Activated T-helper 2 cell treated with anti-CD3 and anti-CD28 coated beads, Interferon-gamma antibody, Interleukin-2, Interleukin-4, amounts not matched to agents 10 μg/mL and 5 μg/mL and 100 μg/mL, durations not matched to agents 14 hours and 24 hours and 36 hours (primary cell): ENCODE data around the gene FBRSL1. TPM values are rescaled to one million over a fixed set of nuclear protein-coding genes. Genes with fewer than 3 reads are reported as not detected.

ENCODE experiments used
- DNase-seq: peaks from one replicate; pipeline ENCODE4 v3.0.0; 2021; ENCODE audit warnings: low spot score
- H3K27ac Mint-ChIP-seq: one replicate; pipeline ENCODE4 v1.8.0; 2021; ENCODE audit warnings: mixed read lengths
- H3K27me3 Mint-ChIP-seq: one replicate; pipeline ENCODE4 v1.8.0; 2021; ENCODE audit warnings: low read depth, mixed read lengths
- H3K36me3 Mint-ChIP-seq: one replicate; pipeline ENCODE4 v1.8.0; 2021; ENCODE audit warnings: low read depth, mixed read lengths
- H3K4me1 Mint-ChIP-seq: one replicate; pipeline ENCODE4 v1.8.0; 2021; ENCODE audit warnings: low read depth, mixed read lengths
- H3K4me3 Mint-ChIP-seq: one replicate; pipeline ENCODE4 v1.8.0; 2021; ENCODE audit warnings: low read depth, mild to moderate bottlenecking, moderate library complexity, mixed read lengths
- H3K9me3 Mint-ChIP-seq: one replicate; pipeline ENCODE4 v1.8.0; 2021; ENCODE audit warnings: mixed read lengths
- intact Hi-C: fragments of 100-400 bp; cut with micrococcal nuclease; formaldehyde crosslinking; loops from one replicate; pipeline ENCODE4 v1.15.1; 2023
- total RNA-seq: library from RNA; stranded (reverse); gene quantifications from 2 replicates; pipeline ENCODE4 v1.2.3, GENCODE V29; 2022

The FBRSL1 gene
- total RNA-seq, 1 donor from 2014 or later = 66.0 TPM

- peaks cover 12% of the 10 kb centered on the region for H3K36me3 Mint-ChIP-seq
- no peak for DNase-seq
- intact Hi-C loops = loop anchor here (10.0 kb wide), 1 partner anchor 309 kb away; no protein-coding TSS in a partner anchor
- no peaks in the 10 kb centered on the region for H3K27me3 Mint-ChIP-seq
- H3K9me3 Mint-ChIP-seq = no peaks in the 10 kb centered on the region
- no peak overlapping the region for H3K27ac Mint-ChIP-seq
- peaks cover 25% of the 10 kb centered on the region for H3K4me1 Mint-ChIP-seq
- peak overlapping the region; percentile 26 for H3K4me3 Mint-ChIP-seq
Measured at GRCh38 chr12:132493482-132494178, 3.7 kb downstream of the FBRSL1 start.

GRCh38 chr12:132494294-132495164 is 4.6 kb downstream of the FBRSL1 start:
- no peaks in the 10 kb centered on the region for H3K9me3 Mint-ChIP-seq
- H3K27me3 Mint-ChIP-seq = no peaks in the 10 kb centered on the region
- H3K4me3 Mint-ChIP-seq = peak overlapping the region; percentile 26
- no peak for DNase-seq
- H3K27ac Mint-ChIP-seq = no peak overlapping the region
- peaks cover 20% of the 10 kb centered on the region for H3K4me1 Mint-ChIP-seq
- H3K36me3 Mint-ChIP-seq = peaks cover 12% of the 10 kb centered on the region
- intact Hi-C loops = loop anchor here (10.0 kb wide), 1 partner anchor 310 kb away; no protein-coding TSS in a partner anchor

DNA sequence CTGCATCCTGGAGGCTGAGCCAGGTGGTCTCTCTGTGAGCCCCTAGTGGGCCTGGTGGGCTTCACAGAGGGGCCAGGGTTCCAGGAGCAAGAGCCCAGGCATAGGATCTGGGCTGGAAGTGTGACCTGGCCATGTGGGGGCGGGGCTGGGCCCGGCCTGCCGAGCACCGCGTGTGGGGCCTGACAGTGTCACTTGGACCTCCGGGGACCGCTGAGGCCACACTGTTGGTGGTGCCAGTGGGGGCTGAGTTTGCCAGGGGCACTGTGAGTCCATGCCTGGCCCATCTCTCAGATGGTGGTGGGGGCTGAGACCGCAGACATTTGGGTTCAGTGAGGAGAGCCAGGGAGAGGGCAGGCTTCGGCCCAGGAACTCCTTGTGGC is 5.2 kb downstream of the FBRSL1 start:
- intact Hi-C loops = loop anchor here (10.0 kb wide), 1 partner anchor 310 kb away; no protein-coding TSS in a partner anchor
- Mint-ChIP-seq H3K4me1 (peaks cover 20% of the 10 kb centered on the region), H3K4me3 (no peak overlapping the region), H3K9me3 (no peaks in the 10 kb centered on the region), H3K36me3 (peaks cover 12% of the 10 kb centered on the region), H3K27ac (no peak overlapping the region), H3K27me3 (no peaks in the 10 kb centered on the region)
- DNase-seq = no peak

DNA sequence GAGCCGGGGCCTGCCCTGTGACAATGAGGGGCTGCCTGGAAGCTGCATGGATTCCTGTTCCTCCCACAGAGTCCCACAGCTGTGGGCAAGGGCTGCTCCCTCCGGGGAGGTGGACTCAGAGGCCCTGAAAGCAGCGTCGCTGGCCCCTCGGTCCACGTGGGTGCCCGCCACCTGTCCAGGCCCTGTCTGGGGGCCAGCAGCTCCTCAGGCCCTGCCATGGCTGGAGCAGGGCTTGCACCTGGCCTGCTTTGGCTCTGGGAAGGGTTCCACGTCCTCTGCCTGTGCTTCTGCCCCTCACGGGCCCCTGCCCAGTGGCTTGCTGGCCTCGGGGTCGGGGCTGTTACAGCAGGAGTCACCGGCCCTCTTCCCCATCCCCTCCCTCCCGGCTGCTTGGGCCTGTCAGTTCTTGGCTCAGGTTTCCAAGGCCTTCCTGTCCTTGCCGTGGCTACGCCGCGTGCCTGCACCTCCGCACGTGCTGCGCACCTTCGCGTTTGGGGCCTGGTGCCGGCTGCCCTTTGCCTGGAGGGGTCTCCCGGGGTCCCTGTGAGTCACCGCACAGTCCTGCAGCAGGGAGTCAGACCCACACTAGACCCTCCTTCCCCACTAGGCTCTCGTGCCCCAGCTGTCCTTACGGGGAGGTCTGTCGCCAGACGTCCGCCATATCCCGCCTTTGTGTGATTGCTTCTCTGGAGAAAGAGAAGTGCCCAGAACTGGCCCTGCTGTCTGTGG is 5.8 kb downstream of the FBRSL1 start:
- no peak for DNase-seq
- intact Hi-C loops = loop anchor here (10.0 kb wide), 1 partner anchor 311 kb away; no protein-coding TSS in a partner anchor
- Mint-ChIP-seq H3K4me1 (peaks cover 20% of the 10 kb centered on the region), H3K27ac (no peak overlapping the region), H3K27me3 (no peaks in the 10 kb centered on the region), H3K36me3 (peaks cover 12% of the 10 kb centered on the region), H3K9me3 (no peaks in the 10 kb centered on the region), H3K4me3 (no peak overlapping the region)

- Mint-ChIP-seq H3K9me3 (no peaks in the 10 kb centered on the region), H3K4me3 (no peak overlapping the region), H3K27me3 (no peaks in the 10 kb centered on the region), H3K4me1 (peaks cover 17% of the 10 kb centered on the region), H3K27ac (no peak overlapping the region), H3K36me3 (peaks cover 8% of the 10 kb centered on the region)
- intact Hi-C loops = loop anchor here (10.0 kb wide), 1 partner anchor 312 kb away; no protein-coding TSS in a partner anchor
- DNase-seq = no peak
Measured at GRCh38 chr12:132496358-132496669, 6.4 kb downstream of the FBRSL1 start.

DNA sequence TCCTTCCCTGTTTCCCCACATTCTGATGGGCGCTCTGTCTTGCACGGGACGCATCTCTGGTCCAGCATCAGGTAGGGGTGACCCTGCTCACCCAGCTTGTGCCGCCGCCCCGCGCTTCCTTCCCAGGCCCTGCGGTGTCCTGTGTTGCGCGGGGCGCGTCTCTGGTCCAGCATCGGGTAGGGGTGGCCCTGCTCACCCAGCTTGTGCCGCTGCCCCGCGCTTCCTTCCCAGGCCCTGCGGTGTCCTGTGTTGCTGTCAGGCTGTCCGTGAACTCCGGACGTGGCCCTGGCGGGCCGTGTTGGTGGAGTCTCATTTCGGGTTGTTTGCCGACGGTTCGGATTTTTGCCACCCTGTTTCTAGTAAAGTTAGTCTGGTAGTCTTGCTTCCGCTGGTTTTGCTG is 6.8 kb downstream of the FBRSL1 start:
- Mint-ChIP-seq H3K27ac (no peak overlapping the region), H3K27me3 (no peaks in the 10 kb centered on the region), H3K4me3 (no peak overlapping the region), H3K36me3 (peaks cover 5% of the 10 kb centered on the region), H3K4me1 (peaks cover 13% of the 10 kb centered on the region), H3K9me3 (no peaks in the 10 kb centered on the region)
- intact Hi-C loops = loop anchor here (10.0 kb wide), 1 partner anchor 312 kb away; no protein-coding TSS in a partner anchor
- no peak for DNase-seq

GRCh38 chr12:132497514-132498405 is 7.8 kb downstream of the FBRSL1 start:
- H3K27me3 Mint-ChIP-seq = no peaks in the 10 kb centered on the region
- H3K4me3 Mint-ChIP-seq = no peak overlapping the region
- DNase-seq = no peak
- no peak overlapping the region for H3K27ac Mint-ChIP-seq
- no peaks in the 10 kb centered on the region for H3K9me3 Mint-ChIP-seq
- H3K36me3 Mint-ChIP-seq = no peaks in the 10 kb centered on the region
- intact Hi-C loops = loop anchor here (10.0 kb wide), 1 partner anchor 313 kb away; no protein-coding TSS in a partner anchor
- H3K4me1 Mint-ChIP-seq = peaks cover 5% of the 10 kb centered on the region

- Mint-ChIP-seq H3K4me3 (no peak overlapping the region), H3K27ac (no peak overlapping the region), H3K9me3 (no peaks in the 10 kb centered on the region), H3K27me3 (no peaks in the 10 kb centered on the region), H3K36me3 (no peaks in the 10 kb centered on the region), H3K4me1 (peaks cover 3% of the 10 kb centered on the region)
- DNase-seq = no peak
- intact Hi-C loops = loop anchor here (10.0 kb wide), 1 partner anchor 314 kb away; no protein-coding TSS in a partner anchor
Measured at GRCh38 chr12:132498931-132499330, 9.0 kb downstream of the FBRSL1 start.

GRCh38 chr12:132500142-132500855 is 10.3 kb downstream of the FBRSL1 start:
- no peaks in the 10 kb centered on the region for H3K27me3 Mint-ChIP-seq
- H3K4me3 Mint-ChIP-seq = no peak overlapping the region
- no peak for DNase-seq
- intact Hi-C loops = no loop called here
- H3K36me3 Mint-ChIP-seq = no peaks in the 10 kb centered on the region
- H3K27ac Mint-ChIP-seq = no peak overlapping the region
- no peaks in the 10 kb centered on the region for H3K9me3 Mint-ChIP-seq
- peaks cover 5% of the 10 kb centered on the region for H3K4me1 Mint-ChIP-seq

DNA sequence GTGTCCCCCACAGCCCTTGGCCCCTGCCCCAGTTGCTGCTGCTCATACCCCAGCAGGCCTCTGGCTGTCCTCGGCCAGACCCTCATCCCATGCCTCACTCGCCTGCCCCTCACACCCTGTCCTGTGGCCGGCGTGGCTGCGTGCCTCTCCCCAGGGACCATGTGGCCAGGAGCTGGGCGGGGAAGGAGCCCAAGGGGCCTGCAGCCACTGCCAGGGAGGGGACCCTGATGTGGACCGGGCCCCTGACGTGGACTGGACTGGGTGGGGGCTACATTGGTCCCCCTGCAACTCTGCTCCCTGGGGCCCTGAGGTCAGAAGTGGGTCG is 10.9 kb downstream of the FBRSL1 start:
- intact Hi-C loops = no loop called here
- Mint-ChIP-seq H3K4me1 (peaks cover 7% of the 10 kb centered on the region), H3K27ac (no peak overlapping the region), H3K36me3 (no peaks in the 10 kb centered on the region), H3K9me3 (no peaks in the 10 kb centered on the region), H3K4me3 (no peak overlapping the region), H3K27me3 (no peaks in the 10 kb centered on the region)
- no peak for DNase-seq

GRCh38 chr12:132501204-132501940 is 11.4 kb downstream of the FBRSL1 start:
- no peak overlapping the region for H3K4me3 Mint-ChIP-seq
- no peaks in the 10 kb centered on the region for H3K27me3 Mint-ChIP-seq
- intact Hi-C loops = no loop called here
- no peaks in the 10 kb centered on the region for H3K9me3 Mint-ChIP-seq
- no peaks in the 10 kb centered on the region for H3K36me3 Mint-ChIP-seq
- no peak overlapping the region for H3K27ac Mint-ChIP-seq
- no peak for DNase-seq
- peaks cover 10% of the 10 kb centered on the region for H3K4me1 Mint-ChIP-seq
